PC-3 (cell line): ENCODE measurements around the gene ARHGEF37. TPM values are rescaled to one million over a fixed set of nuclear protein-coding genes. Genes with fewer than 3 reads are reported as not detected.
A peak's percentile ranks its signal among the peaks of the same experiment; 100 is the strongest.

Source experiments
- ATAC-seq: fragments of 200-7000 bp; cut with Tn5 transposase; 2 replicates; pipeline ENCODE4 v1.9.1; 2020; ENCODE audit warnings: mild to moderate bottlenecking, moderate library complexity
- BruUV-seq: library from RNA; stranded (reverse); fragments of 400-500 nt; replicated peaks from 2 replicates; lab custom pipeline; 2021; lab: Mats Ljungman, UMichigan
- CTCF ChIA-PET: fragments of 300-600 bp; sonication (Branson Sonifier 250); formaldehyde crosslinking; loops from one replicate; lab custom pipeline; 2022; ENCODE audit warnings: antibody characterized with exemption; lab: Charles Lee
- POLR2A ChIA-PET: fragments of 300-600 bp; sonication (Branson Sonifier 250); formaldehyde crosslinking; loops from one replicate; lab custom pipeline; 2022; ENCODE audit warnings: antibody characterized with exemption; ENCODE audit not compliant: unreplicated experiment; lab: Charles Lee
- DNase-seq: peaks from one replicate; pipeline ENCODE4 v3.0.0-alpha.2; 2015
- H2AFZ ChIP-seq: fragments of 300-600 bp; sonication (generic); 2 replicates; pipeline ENCODE4 v1.6.0; 2016; ENCODE audit warnings: antibody characterized with exemption, low read length
- H3F3A ChIP-seq: fragments of 300-600 bp; sonication (generic); one replicate; pipeline ENCODE4 v1.6.0; 2017; ENCODE audit warnings: antibody characterized with exemption, low read length, control low read depth, mild to moderate bottlenecking; ENCODE audit not compliant: unreplicated experiment
- H3K27ac ChIP-seq: fragments of 300-600 bp; sonication (generic); 2 replicates; pipeline ENCODE4 v1.5.1; 2016; ENCODE audit warnings: mild to moderate bottlenecking, low read length
- H3K27me3 ChIP-seq: fragments of 300-600 bp; sonication (generic); 2 replicates; pipeline ENCODE4 v1.6.1; 2016; ENCODE audit warnings: low read length, mixed read lengths
- H3K36me3 ChIP-seq: fragments of 300-600 bp; sonication (generic); 2 replicates; pipeline ENCODE4 v1.6.1; 2016; ENCODE audit warnings: low read depth, mixed run types, low read length, mixed read lengths
- H3K4me1 ChIP-seq: fragments of 300-600 bp; sonication (generic); 2 replicates; pipeline ENCODE4 v1.5.1; 2016; ENCODE audit warnings: low read length; ENCODE audit not compliant: insufficient read depth
- H3K4me2 ChIP-seq: fragments of 300-600 bp; sonication (generic); 2 replicates; pipeline ENCODE4 v1.6.0; 2016; ENCODE audit warnings: low read length
- H3K4me3 ChIP-seq: fragments of 300-600 bp; sonication (generic); 2 replicates; pipeline ENCODE4 v1.5.1; 2016; ENCODE audit warnings: mild to moderate bottlenecking, low read length, mixed read lengths
- H3K79me2 ChIP-seq: fragments of 300-600 bp; sonication (generic); 2 replicates; pipeline ENCODE4 v1.6.1; 2017; ENCODE audit warnings: low read length, mixed read lengths
- H3K9ac ChIP-seq: fragments of 300-600 bp; sonication (generic); 2 replicates; pipeline ENCODE4 v1.6.0; 2016; ENCODE audit warnings: mild to moderate bottlenecking, low read length
- H3K9me2 ChIP-seq: fragments of 300-600 bp; sonication (generic); replicated peaks from 2 replicates; pipeline ENCODE4 v1.6.1; 2016; ENCODE audit warnings: mixed run types, low read length, mixed read lengths
- H3K9me3 ChIP-seq: fragments of 300-600 bp; sonication (generic); 2 replicates; pipeline ENCODE4 v1.6.1; 2016; ENCODE audit warnings: low read length, mixed read lengths
- H4K20me1 ChIP-seq: fragments of 300-600 bp; sonication (generic); 2 replicates; pipeline ENCODE4 v1.6.1; 2016; ENCODE audit warnings: low read length, mixed read lengths
- EZH2 ChIP-seq: fragments of 300-600 bp; sonication (generic); IDR thresholded peaks from one replicate; pipeline ENCODE4 v1.6.1; 2017; ENCODE audit warnings: antibody characterized with exemption, mild to moderate bottlenecking, low read length; ENCODE audit not compliant: unreplicated experiment
- EZH2phosphoT487 ChIP-seq: fragments of 300-600 bp; sonication (generic); IDR thresholded peaks from 2 replicates; pipeline ENCODE4 v1.6.1; 2018; ENCODE audit warnings: mild to moderate bottlenecking, antibody characterized with exemption, low read length, borderline replicate concordance
- intact Hi-C: fragments of 100-400 bp; cut with micrococcal nuclease; formaldehyde crosslinking; loops from 2 replicates; pipeline ENCODE4 v1.9.0; 2023
- total RNA-seq: library from RNA; depleted of rRNA; stranded (reverse); fragments of >200 nt; gene quantifications from 2 replicates; pipeline ENCODE4 v1.2.3, GENCODE V29; 2014
- TF ChIP-seq, protein P1 (sequence below): fragments of 300-600 bp; sonication (generic); conservative IDR thresholded peaks from 2 replicates; pipeline ENCODE4 v1.5.1; 2017; ENCODE audit warnings: antibody characterized with exemption, low read depth, mild to moderate bottlenecking, low read length

ARHGEF37 gene
- total RNA-seq, 1 experiment from 2014 or later = 6.5 TPM

GRCh38 chr5:149605998-149606724 is 24.9 kb downstream of the ARHGEF37 start:
- Histone ChIP-seq H4K20me1 (no peaks in the 10 kb centered on the region), H3K4me1 (peaks cover 42% of the 10 kb centered on the region), H3F3A (peaks cover 7% of the 10 kb centered on the region), H3K4me2 (peak overlapping the region; percentile 62), H3K9ac (peak overlapping the region; percentile 82), H3K36me3 (peaks cover 12% of the 10 kb centered on the region; the same call in 1 of the 2 replicates), H3K27me3 (no peaks in the 10 kb centered on the region), H3K79me2 (no peaks in the 10 kb centered on the region), H3K27ac (peak overlapping the region; percentile 93), H2AFZ (no peak overlapping the region), H3K9me2 (no peaks in the 10 kb centered on the region), H3K9me3 (no peaks in the 10 kb centered on the region), H3K4me3 (no peak overlapping the region)
- TF ChIP-seq EZH2phosphoT487 (no peak), EZH2 (no peak)
- TF ChIP-seq, protein P1, sequence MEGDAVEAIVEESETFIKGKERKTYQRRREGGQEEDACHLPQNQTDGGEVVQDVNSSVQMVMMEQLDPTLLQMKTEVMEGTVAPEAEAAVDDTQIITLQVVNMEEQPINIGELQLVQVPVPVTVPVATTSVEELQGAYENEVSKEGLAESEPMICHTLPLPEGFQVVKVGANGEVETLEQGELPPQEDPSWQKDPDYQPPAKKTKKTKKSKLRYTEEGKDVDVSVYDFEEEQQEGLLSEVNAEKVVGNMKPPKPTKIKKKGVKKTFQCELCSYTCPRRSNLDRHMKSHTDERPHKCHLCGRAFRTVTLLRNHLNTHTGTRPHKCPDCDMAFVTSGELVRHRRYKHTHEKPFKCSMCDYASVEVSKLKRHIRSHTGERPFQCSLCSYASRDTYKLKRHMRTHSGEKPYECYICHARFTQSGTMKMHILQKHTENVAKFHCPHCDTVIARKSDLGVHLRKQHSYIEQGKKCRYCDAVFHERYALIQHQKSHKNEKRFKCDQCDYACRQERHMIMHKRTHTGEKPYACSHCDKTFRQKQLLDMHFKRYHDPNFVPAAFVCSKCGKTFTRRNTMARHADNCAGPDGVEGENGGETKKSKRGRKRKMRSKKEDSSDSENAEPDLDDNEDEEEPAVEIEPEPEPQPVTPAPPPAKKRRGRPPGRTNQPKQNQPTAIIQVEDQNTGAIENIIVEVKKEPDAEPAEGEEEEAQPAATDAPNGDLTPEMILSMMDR = no peak
- intact Hi-C loops = loop anchor here (1.0 kb wide), 1 partner anchor 135 kb away; no protein-coding TSS in a partner anchor
- DNase-seq (peak; percentile 100), ATAC-seq (peak; percentile 97)
- BruUV-seq = TSS peak; percentile 61
- CTCF ChIA-PET = interaction anchor here (0.6 to 1.9 kb wide), 2 partner anchors 12 to 41 kb away, joined by 3 to 12 read pairs; no protein-coding TSS in a partner anchor
- POLR2A ChIA-PET = interaction anchor here (0.5 to 1.1 kb wide), 3 partner anchors 55 to 463 kb away, joined by 3 to 6 read pairs (median 4); partner anchors contain the start of gene CSNK1A1

GRCh38 chr5:149608936-149609545 is 27.7 kb downstream of the ARHGEF37 start:
- TF ChIP-seq, protein P1 = no peak
- TF ChIP-seq EZH2 (no peak), EZH2phosphoT487 (no peak)
- ChIA-PET POLR2A (no interaction called here), CTCF (interaction anchor here (0.5 to 0.6 kb wide), 3 partner anchors 10 to 169 kb away, joined by 3 to 4 read pairs (median 4); no protein-coding TSS in a partner anchor)
- no peak overlapping the region for H3K4me2 ChIP-seq
- H3K9ac ChIP-seq = no peak overlapping the region
- H3K79me2 ChIP-seq = no peaks in the 10 kb centered on the region
- intact Hi-C loops = no loop called here
- H2AFZ ChIP-seq = no peak overlapping the region
- H3K4me3 ChIP-seq = no peak overlapping the region
- no peaks in the 10 kb centered on the region for H3K9me3 ChIP-seq
- peaks cover 30% of the 10 kb centered on the region for H3K4me1 ChIP-seq
- H3K27ac ChIP-seq = peak overlapping the region; percentile 19; the same call in 1 of the 2 replicates
- ATAC-seq (no peak), DNase-seq (no peak)
- no peaks in the 10 kb centered on the region for H3K27me3 ChIP-seq
- no TSS peak for BruUV-seq
- H3K36me3 ChIP-seq = peaks cover 12% of the 10 kb centered on the region; the same call in 1 of the 2 replicates
- H3F3A ChIP-seq = peaks cover 7% of the 10 kb centered on the region
- no peaks in the 10 kb centered on the region for H3K9me2 ChIP-seq
- H4K20me1 ChIP-seq = no peaks in the 10 kb centered on the region
